Lower lobe of right lung (tissue), 2 donors: ENCODE results near the gene AKAP9. TPM values are rescaled to one million over a fixed set of nuclear protein-coding genes. Genes with fewer than 3 reads are reported as not detected.
A peak's percentile ranks its signal among the peaks of the same experiment; 100 is the strongest.
"Not testable (repeated sequence)": the region's sequence is repeated elsewhere in the genome, so short reads cannot be mapped to it uniquely, and the experiment has no call there.

Source experiments
- ATAC-seq, 2 donors: fragments of 200-7000 bp; cut with Tn5 transposase; one replicate each; pipeline ENCODE4 v1.9.1; 2020 to 2022; ENCODE audit warnings: mild to moderate bottlenecking in 2 of 2, moderate library complexity in 2 of 2
- DNase-seq: peaks from one replicate; pipeline ENCODE4 v3.0.0-alpha.2; 2020
- H3K27ac ChIP-seq: fragments of 200-600 bp; one replicate; pipeline ENCODE4 v1.8.0; 2022
- H3K27me3 ChIP-seq: fragments of 200-600 bp; one replicate; pipeline ENCODE4 v1.8.0; 2022; ENCODE audit warnings: low read depth
- H3K36me3 ChIP-seq: fragments of 200-600 bp; one replicate; pipeline ENCODE4 v1.8.0; 2022; ENCODE audit warnings: mild to moderate bottlenecking
- H3K4me1 ChIP-seq: fragments of 200-600 bp; one replicate; pipeline ENCODE4 v1.8.0; 2022
- H3K4me3 ChIP-seq: fragments of 200-600 bp; one replicate; pipeline ENCODE4 v1.8.0; 2022; ENCODE audit warnings: mild to moderate bottlenecking
- H3K9me3 ChIP-seq: fragments of 200-600 bp; one replicate; pipeline ENCODE4 v1.8.0; 2022
- intact Hi-C: fragments of 100-400 bp; cut with DNase I; formaldehyde crosslinking; loops from one replicate; pipeline ENCODE4 v1.11.0; 2022
- long read RNA-seq: library from polyadenylated mRNA; unstranded; transcript quantifications from one replicate; pipeline ENCODE4 v2.0.0, GENCODE V29; 2021
- total RNA-seq: library from RNA; stranded (reverse); fragmentation: NEBNext Ultra II Directional; extraction: Animal tissue kit (Norgen Biotek cat#: 25700); gene quantifications from one replicate; pipeline ENCODE4 v1.2.1, GENCODE V29; 2021
- TF ChIP-seq, protein P1 (sequence below): fragments of 200-600 bp; IDR thresholded peaks from one replicate; pipeline ENCODE4 v1.8.0; 2022; ENCODE audit warnings: antibody characterized with exemption, mild to moderate bottlenecking
- donor health status: DM: no; HTN: yes; CAD: no; lungs with severe emphysema.

The AKAP9 gene
- total RNA-seq = 93.7 TPM
- long read RNA-seq, transcript AKAP9-205 (7 exons, 1,356 nt) = major isoform, 13 of 120 reads
- long read RNA-seq, partial matches to known transcripts = 85 of 120 reads
- long read RNA-seq, other reads (novel, unspliced or antisense) = 21 of 120 reads

DNA sequence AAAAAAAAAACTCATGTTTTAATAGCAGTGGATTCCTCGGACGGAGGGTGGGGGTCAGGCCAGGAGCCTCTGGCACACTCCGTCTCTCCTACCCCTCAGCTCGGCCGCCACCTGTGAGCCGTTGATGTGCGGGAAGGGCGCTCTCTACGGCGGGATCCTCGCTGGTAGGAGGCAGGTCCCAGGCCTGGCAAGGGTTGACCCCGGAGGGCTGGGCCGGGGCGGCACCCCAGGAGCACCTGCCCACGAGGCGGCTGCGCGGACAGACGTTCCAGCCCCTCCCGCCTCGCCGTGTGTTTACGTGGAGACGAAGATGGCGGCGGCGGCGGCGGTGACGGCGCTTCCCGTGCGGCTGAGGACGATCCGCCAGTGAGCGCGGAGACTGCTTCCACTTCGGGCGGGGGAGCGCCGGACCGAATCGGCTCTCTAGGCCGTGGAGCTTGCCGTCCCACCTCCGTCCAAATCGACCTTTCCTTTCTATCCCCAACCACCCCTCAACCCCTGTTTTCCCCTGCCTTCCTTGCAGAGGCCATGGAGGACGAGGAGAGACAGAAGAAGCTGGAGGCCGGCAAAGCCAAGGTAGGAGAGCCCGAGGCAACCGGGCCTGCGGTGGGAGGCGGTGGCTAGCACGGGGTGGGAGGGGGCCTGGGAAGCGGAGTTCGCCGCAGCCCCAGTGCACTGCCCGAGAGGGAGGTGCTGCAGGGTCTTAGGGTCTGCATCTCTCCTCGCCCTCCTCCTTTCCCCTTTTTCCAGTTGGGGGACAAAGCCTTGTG lies at the start of gene AKAP9:
Gene AKAP9, plus strand, starts transcription at position 291 of the 770 bp plus-strand sequence. Its CDS starts 238 bp downstream, at position 529.
- no peaks in the 10 kb centered on the region for H3K27me3 ChIP-seq
- intact Hi-C loops = no loop called here
- H3K36me3 ChIP-seq = no peaks in the 10 kb centered on the region
- ATAC-seq = peak; percentile 98 to 99
- TF ChIP-seq, protein P1, sequence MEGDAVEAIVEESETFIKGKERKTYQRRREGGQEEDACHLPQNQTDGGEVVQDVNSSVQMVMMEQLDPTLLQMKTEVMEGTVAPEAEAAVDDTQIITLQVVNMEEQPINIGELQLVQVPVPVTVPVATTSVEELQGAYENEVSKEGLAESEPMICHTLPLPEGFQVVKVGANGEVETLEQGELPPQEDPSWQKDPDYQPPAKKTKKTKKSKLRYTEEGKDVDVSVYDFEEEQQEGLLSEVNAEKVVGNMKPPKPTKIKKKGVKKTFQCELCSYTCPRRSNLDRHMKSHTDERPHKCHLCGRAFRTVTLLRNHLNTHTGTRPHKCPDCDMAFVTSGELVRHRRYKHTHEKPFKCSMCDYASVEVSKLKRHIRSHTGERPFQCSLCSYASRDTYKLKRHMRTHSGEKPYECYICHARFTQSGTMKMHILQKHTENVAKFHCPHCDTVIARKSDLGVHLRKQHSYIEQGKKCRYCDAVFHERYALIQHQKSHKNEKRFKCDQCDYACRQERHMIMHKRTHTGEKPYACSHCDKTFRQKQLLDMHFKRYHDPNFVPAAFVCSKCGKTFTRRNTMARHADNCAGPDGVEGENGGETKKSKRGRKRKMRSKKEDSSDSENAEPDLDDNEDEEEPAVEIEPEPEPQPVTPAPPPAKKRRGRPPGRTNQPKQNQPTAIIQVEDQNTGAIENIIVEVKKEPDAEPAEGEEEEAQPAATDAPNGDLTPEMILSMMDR = no peak
- peak within 1 kb of the TSS; percentile 92 for H3K27ac ChIP-seq
- peak within 1 kb of the TSS; percentile 88 for H3K4me3 ChIP-seq
- no peaks in the 10 kb centered on the region for H3K9me3 ChIP-seq
- peaks cover 43% of the 10 kb centered on the region for H3K4me1 ChIP-seq
- peak; percentile 96 for DNase-seq

DNA sequence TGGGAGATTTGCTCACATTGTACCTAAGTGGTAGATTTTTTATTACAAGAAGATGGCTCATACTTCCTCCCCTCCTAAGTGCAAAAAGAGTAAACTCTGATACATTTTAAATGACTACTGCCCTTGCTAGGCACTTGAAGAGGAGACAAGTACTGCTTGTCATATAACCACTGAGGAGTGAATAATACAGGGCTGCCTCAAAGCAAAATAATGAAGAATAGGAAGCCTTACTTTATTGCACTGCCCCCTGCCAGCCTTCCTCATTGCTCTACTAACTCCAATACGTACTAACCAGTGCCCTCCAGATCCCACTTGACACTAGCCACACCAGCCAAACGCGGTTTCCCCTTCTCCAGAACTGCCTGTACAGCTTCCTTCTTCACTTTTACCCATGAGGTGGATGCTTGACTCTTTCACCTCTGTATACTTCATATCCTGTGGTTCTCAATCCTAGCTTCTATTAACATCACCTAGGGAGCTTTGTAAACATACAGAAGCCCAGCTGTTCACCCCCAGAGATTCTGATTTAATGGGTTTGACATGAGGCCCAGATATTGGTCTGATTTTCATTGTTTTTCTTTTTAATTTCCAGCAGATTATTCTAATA lies 48.5 kb upstream of the AKAP9 start:
- intact Hi-C loops = no loop called here
- Histone ChIP-seq H3K4me1 (no peaks in the 10 kb centered on the region), H3K9me3 (no peaks in the 10 kb centered on the region), H3K27ac (no peak overlapping the region), H3K36me3 (no peaks in the 10 kb centered on the region), H3K4me3 (no peak overlapping the region), H3K27me3 (no peaks in the 10 kb centered on the region)
- DNase-seq (no peak), ATAC-seq (peak; percentile 50 to 52)
- TF ChIP-seq, protein P1 = no peak

DNA sequence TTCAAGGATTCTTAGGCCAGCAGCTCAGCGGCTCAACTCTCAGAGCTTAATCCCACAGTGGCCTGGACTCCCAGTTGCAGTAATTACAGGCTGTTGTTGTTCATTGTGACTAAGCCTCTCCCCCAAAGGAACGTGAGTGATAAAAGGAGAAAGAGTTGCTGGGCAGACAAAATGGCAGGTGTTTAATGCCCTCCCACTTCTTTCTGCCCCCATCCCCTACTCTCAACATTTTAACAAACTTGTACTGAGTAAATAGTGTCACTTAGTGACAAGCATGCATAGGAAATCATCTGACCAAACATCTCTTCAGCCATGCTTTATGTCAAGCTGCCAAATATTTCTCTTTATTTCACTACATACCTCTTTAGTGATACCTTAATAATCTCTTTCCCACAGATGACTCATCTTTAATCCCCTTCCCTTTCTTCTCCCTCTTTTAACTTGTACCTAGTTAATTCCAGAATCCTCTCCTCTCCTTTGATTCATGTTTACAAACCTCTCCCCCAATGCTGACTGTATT lies 47.8 kb upstream of the AKAP9 start:
- Histone ChIP-seq H3K27ac (no peak overlapping the region), H3K36me3 (no peaks in the 10 kb centered on the region), H3K9me3 (no peaks in the 10 kb centered on the region), H3K4me1 (no peaks in the 10 kb centered on the region), H3K4me3 (no peak overlapping the region), H3K27me3 (no peaks in the 10 kb centered on the region)
- DNase-seq (no peak), ATAC-seq (no peak)
- TF ChIP-seq, protein P1 = no peak
- intact Hi-C loops = no loop called here

DNA sequence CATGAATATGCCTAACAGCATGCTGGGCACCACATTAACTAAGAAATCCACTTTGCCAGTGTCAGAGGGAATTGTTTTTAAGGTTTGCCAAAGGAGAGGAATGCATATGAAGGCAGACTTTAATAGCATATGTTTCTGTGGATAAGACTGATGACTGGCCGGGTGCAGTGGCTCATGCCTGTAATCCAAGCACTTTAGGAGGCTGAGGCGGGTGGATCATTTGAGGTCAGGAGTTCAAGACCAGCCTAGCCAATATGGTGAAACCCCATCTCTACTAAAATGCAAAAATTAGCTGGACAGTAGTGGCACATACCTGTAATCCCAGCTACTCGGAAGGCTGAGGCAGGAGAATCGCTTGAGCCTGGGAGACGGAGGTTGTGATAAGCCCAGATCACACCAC lies 47.0 kb upstream of the AKAP9 start:
- intact Hi-C loops, H3K9me3 ChIP-seq, H3K27me3 ChIP-seq, H3K4me1 ChIP-seq, DNase-seq, H3K36me3 ChIP-seq, H3K4me3 ChIP-seq, ATAC-seq, H3K27ac ChIP-seq: not testable (repeated sequence)

DNA sequence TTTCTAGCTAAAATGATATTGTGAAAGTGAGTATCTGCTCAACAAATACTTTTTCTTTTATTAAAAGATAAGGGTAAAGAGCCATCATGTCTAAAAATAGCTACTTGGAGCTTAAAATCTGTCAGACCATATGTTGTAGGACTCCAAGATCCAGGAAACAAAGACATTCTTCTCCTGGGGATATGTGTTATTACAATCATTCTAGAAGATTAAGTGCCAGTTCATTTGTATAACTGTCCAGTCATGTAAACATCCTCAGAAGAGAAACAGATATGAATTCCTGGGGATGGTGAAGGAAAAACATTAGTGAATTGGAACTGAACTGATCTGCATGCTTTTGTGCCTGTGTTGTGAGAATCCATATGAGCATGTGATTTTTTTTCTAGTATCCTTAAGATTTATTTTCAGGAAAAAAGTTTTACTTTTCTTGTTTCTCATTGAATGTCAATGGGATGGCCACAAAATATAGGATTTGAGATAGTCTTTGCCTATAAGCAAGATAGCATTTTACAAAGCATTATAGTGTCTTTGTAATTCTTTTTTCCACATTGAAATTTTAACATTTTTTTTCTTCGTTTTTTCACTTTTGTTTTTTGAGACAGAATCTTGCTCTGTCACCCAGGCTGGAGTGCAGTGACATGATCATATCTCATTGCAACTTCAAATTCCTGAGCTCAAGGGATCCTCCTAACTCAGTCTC lies 45.7 kb upstream of the AKAP9 start:
- TF ChIP-seq, protein P1 = no peak
- Histone ChIP-seq H3K27ac (no peak overlapping the region), H3K4me3 (no peak overlapping the region), H3K4me1 (no peaks in the 10 kb centered on the region), H3K9me3 (no peaks in the 10 kb centered on the region), H3K36me3 (no peaks in the 10 kb centered on the region), H3K27me3 (no peaks in the 10 kb centered on the region)
- DNase-seq (no peak), ATAC-seq (no peak)
- intact Hi-C loops = no loop called here
